ENCODE data around the gene LRFN4. TPM values are rescaled to one million over a fixed set of nuclear protein-coding genes. Genes with fewer than 3 reads are reported as not detected.

LRFN4 gene
- total RNA-seq, 4 donors from 2014 or later, result 5.5 to 14.1 (median 10.3) TPM

DNA sequence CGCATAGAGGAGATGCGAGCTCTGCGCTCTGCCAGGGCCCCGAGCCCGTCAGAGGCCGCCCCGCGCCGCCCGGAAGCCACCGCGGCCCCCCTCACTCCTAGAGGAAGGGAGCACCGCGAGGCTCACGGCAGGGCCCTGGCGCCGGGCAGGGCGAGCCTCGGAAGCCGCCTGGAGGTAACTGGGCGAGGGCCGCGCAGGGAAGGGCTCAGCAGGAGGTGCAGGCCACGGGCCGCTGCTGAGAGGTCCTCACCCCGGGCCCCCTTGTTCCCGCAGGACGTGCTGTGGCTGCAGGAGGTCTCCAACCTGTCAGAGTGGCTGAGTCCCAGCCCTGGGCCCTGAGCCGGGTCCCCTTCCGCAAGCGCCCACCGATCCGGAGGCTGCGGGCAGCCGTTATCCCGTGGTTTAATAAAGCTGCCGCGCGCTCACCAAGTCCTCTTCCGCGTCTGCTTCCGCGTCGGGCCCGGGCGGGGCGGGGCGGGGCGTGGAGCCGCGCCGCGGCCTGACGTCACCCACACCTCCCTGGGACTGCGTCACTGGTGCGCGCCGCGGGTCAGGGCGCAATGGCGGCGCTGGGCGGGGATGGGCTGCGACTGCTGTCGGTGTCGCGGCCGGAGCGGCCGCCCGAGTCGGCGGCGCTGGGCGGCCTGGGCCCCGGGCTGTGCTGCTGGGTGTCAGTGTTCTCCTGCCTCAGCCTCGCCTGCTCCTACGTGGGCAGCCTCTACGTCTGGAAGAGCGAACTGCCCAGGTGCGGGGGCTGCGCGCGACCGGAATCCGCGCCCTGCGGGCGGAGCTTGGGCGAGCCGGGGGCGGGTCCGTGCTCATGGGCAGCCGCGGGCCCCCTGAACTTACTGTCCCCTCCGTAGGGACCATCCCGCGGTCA is 13.7 kb upstream of the LRFN4 start, which contains the start of gene RCE1:
Gene RCE1 (plus strand): TSS at position 546 of the 880 bp plus-strand sequence. CDS start 15 bp downstream, at position 561.
- TF ChIP-seq, protein P1, sequence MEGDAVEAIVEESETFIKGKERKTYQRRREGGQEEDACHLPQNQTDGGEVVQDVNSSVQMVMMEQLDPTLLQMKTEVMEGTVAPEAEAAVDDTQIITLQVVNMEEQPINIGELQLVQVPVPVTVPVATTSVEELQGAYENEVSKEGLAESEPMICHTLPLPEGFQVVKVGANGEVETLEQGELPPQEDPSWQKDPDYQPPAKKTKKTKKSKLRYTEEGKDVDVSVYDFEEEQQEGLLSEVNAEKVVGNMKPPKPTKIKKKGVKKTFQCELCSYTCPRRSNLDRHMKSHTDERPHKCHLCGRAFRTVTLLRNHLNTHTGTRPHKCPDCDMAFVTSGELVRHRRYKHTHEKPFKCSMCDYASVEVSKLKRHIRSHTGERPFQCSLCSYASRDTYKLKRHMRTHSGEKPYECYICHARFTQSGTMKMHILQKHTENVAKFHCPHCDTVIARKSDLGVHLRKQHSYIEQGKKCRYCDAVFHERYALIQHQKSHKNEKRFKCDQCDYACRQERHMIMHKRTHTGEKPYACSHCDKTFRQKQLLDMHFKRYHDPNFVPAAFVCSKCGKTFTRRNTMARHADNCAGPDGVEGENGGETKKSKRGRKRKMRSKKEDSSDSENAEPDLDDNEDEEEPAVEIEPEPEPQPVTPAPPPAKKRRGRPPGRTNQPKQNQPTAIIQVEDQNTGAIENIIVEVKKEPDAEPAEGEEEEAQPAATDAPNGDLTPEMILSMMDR (IDR thresholded peaks at IDR 0.05), result no peak
- TF ChIP-seq POLR2A (IDR thresholded peaks at IDR 0.05), result peak in 1 of 2 donors; percentile 86
- DNase-seq (ENCODE audit: low spot score in 2 of 2), result peak; percentile 86 to 97
- H3K4me3 ChIP-seq (ENCODE audit: low read depth, poor library complexity, severe bottlenecking), result peak within 1 kb of the TSS; percentile 92
- WGBS, 2 donors, result 1% methylated on average over 32 of the region's 98 CpGs; no CpG with 5 or more reads in 1 of the 2 donors
- intact Hi-C loops (cut with DNase I; ENCODE audit: low total_unique reads), result no loop called here

DNA sequence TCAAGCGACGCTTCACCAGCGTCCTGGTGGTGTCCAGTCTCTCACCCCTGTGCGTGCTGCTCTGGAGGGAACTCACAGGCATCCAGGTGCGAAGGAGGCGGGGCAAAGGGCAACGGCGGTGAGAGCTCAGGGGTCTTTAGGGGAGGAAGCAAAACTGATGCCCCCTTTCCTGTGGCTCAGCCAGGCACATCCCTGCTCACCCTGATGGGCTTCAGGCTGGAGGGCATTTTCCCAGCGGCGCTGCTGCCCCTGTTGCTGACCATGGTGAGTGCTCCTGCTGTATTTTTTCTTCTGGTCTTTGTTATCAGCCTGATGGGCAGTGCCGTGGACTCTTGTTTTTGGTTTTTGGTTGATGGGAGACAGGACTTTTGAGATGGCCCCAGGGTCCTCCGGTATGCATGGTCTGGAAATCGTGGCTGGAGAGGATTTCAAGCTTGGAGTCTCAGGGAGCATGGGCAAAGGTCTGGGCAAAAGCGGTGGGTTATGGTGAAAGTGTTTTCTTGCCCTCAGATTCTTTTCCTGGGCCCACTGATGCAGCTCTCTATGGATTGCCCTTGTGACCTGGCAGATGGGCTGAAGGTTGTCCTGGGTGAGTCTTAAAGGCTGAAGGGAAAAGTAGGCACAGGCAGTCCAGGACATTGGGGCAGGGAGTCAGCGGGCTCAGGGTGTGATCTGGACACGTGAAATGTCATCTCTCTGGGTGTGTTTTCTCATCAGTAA is 12.9 kb upstream of the LRFN4 start:
- WGBS, 2 donors, result 16 to 20% methylated on average over 14 of the region's 16 CpGs
- intact Hi-C loops (cut with DNase I; ENCODE audit: low total_unique reads), result no loop called here
- no peak for TF ChIP-seq POLR2A (IDR thresholded peaks at IDR 0.05)
- TF ChIP-seq, protein P1 (IDR thresholded peaks at IDR 0.05), result no peak
- peak overlapping the region; percentile 92 for H3K4me3 ChIP-seq (ENCODE audit: low read depth, poor library complexity, severe bottlenecking)
- DNase-seq (ENCODE audit: low spot score in 2 of 2), result peak in 1 of 2 donors; percentile 88

DNA sequence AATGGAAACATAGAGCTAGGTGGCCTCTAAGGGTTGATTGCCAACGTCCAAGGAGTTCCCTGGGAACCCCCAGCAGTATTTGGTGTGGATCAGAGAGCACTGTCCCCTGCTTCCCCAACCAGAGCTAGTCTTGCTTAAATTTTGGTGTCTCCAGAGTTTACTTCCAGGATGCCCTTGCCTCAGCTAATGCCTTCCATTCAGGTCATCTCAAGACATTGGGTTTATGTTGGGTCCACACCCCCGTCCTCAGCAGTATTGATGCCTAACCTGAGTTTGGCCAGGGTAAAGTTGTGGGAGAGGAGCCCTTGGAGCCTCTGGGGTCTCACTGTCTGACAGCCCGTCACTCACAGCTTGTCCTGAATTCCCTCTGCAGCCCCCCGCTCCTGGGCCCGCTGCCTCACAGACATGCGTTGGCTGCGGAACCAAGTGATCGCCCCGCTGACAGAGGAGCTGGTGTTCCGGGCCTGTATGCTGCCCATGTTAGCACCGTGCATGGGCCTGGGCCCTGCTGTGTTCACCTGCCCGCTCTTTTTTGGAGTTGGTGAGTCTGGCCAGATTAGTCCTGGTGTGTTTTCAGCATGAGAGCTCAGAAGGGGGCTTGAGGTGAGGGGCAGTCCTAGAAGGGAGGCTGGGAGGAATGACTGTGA is 12.2 kb upstream of the LRFN4 start:
- peak in 1 of 2 donors; percentile 85 for DNase-seq (ENCODE audit: low spot score in 2 of 2)
- TF ChIP-seq, protein P1 (IDR thresholded peaks at IDR 0.05), result no peak
- TF ChIP-seq POLR2A (IDR thresholded peaks at IDR 0.05), result no peak
- no peak overlapping the region for H3K4me3 ChIP-seq (ENCODE audit: low read depth, poor library complexity, severe bottlenecking)
- intact Hi-C loops (cut with DNase I; ENCODE audit: low total_unique reads), result no loop called here
- WGBS, 2 donors, result 89 to 91% methylated on average over 12 of the region's 12 CpGs

DNA sequence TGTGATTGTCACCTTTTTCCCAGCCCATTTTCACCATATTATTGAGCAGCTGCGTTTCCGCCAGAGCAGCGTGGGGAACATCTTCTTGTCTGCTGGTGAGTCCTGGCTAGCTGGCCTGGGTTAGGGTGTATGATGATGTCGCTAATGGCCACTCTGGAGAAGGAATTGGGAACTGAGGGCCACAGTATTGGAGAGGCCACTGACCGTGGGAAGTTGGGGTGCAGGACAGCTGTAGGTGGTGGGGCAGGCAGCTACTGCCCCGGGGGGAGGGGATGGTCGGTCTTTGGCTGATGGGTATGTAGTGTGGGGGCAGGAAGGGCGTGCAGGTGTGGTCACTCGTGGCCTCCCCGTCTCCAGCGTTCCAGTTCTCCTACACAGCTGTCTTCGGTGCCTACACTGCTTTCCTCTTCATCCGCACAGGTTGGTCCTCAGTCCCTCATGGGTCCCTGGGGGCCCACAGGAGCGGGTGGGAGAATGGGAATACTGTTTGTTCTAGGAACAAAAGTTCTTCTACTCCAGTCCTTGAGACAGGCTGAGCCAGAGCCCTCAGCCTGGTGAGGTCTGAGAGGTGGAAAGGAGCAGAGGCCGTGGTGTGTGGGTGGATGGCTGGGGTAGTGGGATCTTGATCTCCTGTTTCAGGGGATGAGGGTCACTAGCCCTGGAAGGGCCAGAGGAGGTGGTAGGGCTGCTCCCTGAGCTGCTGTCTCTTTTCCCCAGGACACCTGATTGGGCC is 11.6 kb upstream of the LRFN4 start:
- TF ChIP-seq POLR2A (IDR thresholded peaks at IDR 0.05), result no peak
- intact Hi-C loops (cut with DNase I; ENCODE audit: low total_unique reads), result no loop called here
- no peak overlapping the region for H3K4me3 ChIP-seq (ENCODE audit: low read depth, poor library complexity, severe bottlenecking)
- WGBS, 2 donors, result 87 to 91% methylated on average over 15 of the region's 15 CpGs
- DNase-seq (ENCODE audit: low spot score in 2 of 2), result peak in 1 of 2 donors; percentile 76

DNA sequence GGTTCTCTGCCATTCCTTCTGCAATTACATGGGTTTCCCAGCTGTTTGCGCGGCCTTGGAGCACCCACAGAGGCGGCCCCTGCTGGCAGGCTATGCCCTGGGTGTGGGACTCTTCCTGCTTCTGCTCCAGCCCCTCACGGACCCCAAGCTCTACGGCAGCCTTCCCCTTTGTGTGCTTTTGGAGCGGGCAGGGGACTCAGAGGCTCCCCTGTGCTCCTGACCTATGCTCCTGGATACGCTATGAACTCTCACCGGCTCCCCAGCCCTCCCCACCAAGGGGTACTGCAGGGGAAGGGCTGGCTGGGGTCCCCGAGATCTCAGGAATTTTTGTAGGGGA is 11.0 kb upstream of the LRFN4 start:
- peak in 1 of 2 donors; percentile 74 for DNase-seq (ENCODE audit: low spot score in 2 of 2)
- intact Hi-C loops (cut with DNase I; ENCODE audit: low total_unique reads), result no loop called here
- WGBS, 2 donors, result 83 to 86% methylated on average over 9 of the region's 9 CpGs
- TF ChIP-seq, protein P1 (IDR thresholded peaks at IDR 0.05), result no peak
- TF ChIP-seq POLR2A (IDR thresholded peaks at IDR 0.05), result no peak
- H3K4me3 ChIP-seq (ENCODE audit: low read depth, poor library complexity, severe bottlenecking), result no peak overlapping the region

All from lower leg skin (tissue), 4 donors.